DND-41 (cell line): Measurements from ENCODE around the gene KIAA1586.
"Not testable (repeated sequence)": the region's sequence is repeated elsewhere in the genome, so short reads cannot be mapped to it uniquely, and the experiment has no call there.

Experiments used
- ATAC-seq: fragments of 200-7000 bp; cut with Tn5 transposase; 3 replicates; pipeline ENCODE4 v1.9.1; 2021; ENCODE audit warnings: low read depth; ENCODE audit not compliant: insufficient read depth
- DNase-seq: peaks from one replicate; pipeline ENCODE4 v3.0.0-alpha.2; 2020
- H2AFZ ChIP-seq: 2 replicates; pipeline ENCODE4 v1.6.0; 2012; ENCODE audit warnings: low read depth, low read length
- H3K27ac ChIP-seq: 2 replicates; pipeline ENCODE4 v1.5.1; 2012; ENCODE audit warnings: low read length, inconsistent platforms
- H3K27me3 ChIP-seq: fragments of 200-600 bp; sonication (generic); 2 replicates; pipeline ENCODE4 v1.6.0; 2012; ENCODE audit warnings: low read length, mild to moderate bottlenecking, inconsistent platforms; ENCODE audit not compliant: insufficient read depth, poor library complexity
- H3K36me3 ChIP-seq: 2 replicates; pipeline ENCODE4 v1.5.1; 2012; ENCODE audit warnings: low read length, inconsistent platforms; ENCODE audit not compliant: insufficient read depth
- H3K4me1 ChIP-seq: 2 replicates; pipeline ENCODE4 v1.5.1; 2012; ENCODE audit warnings: mild to moderate bottlenecking, low read length; ENCODE audit not compliant: insufficient read depth
- H3K4me2 ChIP-seq: 2 replicates; pipeline ENCODE4 v1.6.0; 2012; ENCODE audit warnings: mild to moderate bottlenecking, moderate library complexity, low read length, inconsistent platforms; ENCODE audit not compliant: insufficient read depth
- H3K4me3 ChIP-seq, 2 experiments: fragments of 200-600 bp in 1 of 2; shearing (Covaris generic) in 1 of 2; 2 replicates each; pipeline ENCODE4 v1.5.1; 2012 to 2016; ENCODE audit warnings: inconsistent platforms in 2 of 2, low read length in 2 of 2, mild to moderate bottlenecking in 2 of 2, low read depth in 1 of 2, moderate library complexity in 1 of 2
- H3K79me2 ChIP-seq: 2 replicates; pipeline ENCODE4 v1.6.0; 2012; ENCODE audit warnings: low read length, inconsistent platforms; ENCODE audit not compliant: insufficient read depth
- H3K9ac ChIP-seq: 2 replicates; pipeline ENCODE4 v1.6.0; 2012; ENCODE audit warnings: low read depth, mild to moderate bottlenecking, inconsistent platforms, low read length, moderate library complexity
- H3K9me3 ChIP-seq: 2 replicates; pipeline ENCODE4 v1.5.1; 2012; ENCODE audit warnings: low read length, moderate library complexity, mild to moderate bottlenecking, inconsistent platforms; ENCODE audit not compliant: insufficient read depth, severe bottlenecking
- H4K20me1 ChIP-seq: 2 replicates; pipeline ENCODE4 v1.6.0; 2012; ENCODE audit warnings: low read length; ENCODE audit not compliant: insufficient read depth
- EZH2 ChIP-seq: IDR thresholded peaks from 3 replicates; pipeline ENCODE4 v1.6.1; 2012; ENCODE audit warnings: borderline replicate concordance, low read depth, mild to moderate bottlenecking, moderate library complexity, low read length, inconsistent platforms; ENCODE audit not compliant: severe bottlenecking
- TF ChIP-seq, protein P1 (sequence below): IDR thresholded peaks from 2 replicates; pipeline ENCODE4 v1.5.1; 2012; ENCODE audit warnings: borderline replicate concordance, low read length, moderate library complexity, mild to moderate bottlenecking; ENCODE audit not compliant: poor library complexity, severe bottlenecking; ENCODE audit errors: extremely low read depth

KIAA1586 gene

DNA sequence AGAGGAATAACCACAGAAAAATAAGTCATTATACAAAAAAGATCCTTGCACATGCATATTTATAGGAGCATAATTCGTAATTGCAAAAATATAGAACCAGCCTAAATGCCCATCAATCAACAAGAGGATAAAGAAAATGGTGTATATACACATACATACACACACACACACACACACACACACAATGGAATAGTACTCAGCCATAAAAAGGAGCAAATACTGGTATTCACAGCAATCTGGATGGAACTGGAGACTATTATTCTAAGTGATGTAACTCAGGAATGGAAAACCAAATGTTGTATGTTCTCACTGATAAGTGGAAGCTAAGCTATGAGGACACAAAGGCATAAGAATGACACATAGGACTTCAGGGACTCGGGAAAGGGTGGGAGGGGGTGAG lies 1.9 kb upstream of the KIAA1586 start:
- peaks cover 16% of the 10 kb centered on the region for H3K36me3 ChIP-seq
- H3K27me3 ChIP-seq: no peaks in the 10 kb centered on the region
- no peak overlapping the region for H3K9ac ChIP-seq
- H3K4me3 ChIP-seq: no peak overlapping the region
- DNase-seq (no peak), ATAC-seq (no peak)
- peaks cover 28% of the 10 kb centered on the region for H3K4me1 ChIP-seq
- H3K79me2 ChIP-seq: peaks cover 25% of the 10 kb centered on the region
- H3K27ac ChIP-seq: no peak overlapping the region
- no peaks in the 10 kb centered on the region for H3K9me3 ChIP-seq
- H2AFZ ChIP-seq: no peak overlapping the region
- TF ChIP-seq, protein P1, sequence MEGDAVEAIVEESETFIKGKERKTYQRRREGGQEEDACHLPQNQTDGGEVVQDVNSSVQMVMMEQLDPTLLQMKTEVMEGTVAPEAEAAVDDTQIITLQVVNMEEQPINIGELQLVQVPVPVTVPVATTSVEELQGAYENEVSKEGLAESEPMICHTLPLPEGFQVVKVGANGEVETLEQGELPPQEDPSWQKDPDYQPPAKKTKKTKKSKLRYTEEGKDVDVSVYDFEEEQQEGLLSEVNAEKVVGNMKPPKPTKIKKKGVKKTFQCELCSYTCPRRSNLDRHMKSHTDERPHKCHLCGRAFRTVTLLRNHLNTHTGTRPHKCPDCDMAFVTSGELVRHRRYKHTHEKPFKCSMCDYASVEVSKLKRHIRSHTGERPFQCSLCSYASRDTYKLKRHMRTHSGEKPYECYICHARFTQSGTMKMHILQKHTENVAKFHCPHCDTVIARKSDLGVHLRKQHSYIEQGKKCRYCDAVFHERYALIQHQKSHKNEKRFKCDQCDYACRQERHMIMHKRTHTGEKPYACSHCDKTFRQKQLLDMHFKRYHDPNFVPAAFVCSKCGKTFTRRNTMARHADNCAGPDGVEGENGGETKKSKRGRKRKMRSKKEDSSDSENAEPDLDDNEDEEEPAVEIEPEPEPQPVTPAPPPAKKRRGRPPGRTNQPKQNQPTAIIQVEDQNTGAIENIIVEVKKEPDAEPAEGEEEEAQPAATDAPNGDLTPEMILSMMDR: no peak
- TF ChIP-seq EZH2: no peak
- peaks cover 9% of the 10 kb centered on the region; the same call in 1 of the 2 replicates for H4K20me1 ChIP-seq
- no peak overlapping the region for H3K4me2 ChIP-seq

DNA sequence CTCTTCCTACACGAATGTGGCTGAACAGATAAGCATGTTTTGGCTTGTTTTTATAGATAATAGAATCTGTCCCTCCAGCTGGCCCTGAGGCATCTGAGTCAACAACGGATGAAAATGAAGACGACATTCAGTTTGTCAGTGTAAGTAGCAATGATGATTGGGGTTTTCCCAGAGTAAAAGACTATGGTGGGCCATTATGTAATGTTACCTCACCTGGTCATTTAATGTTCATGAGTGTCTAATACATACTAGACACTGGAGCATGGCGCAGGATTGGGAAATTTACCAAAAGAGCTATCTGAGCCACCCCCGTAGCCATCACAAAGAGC lies 728 bp downstream of the KIAA1586 start:
- H3K9me3 ChIP-seq, DNase-seq, H3K4me3 ChIP-seq, H3K9ac ChIP-seq, H2AFZ ChIP-seq, H3K27me3 ChIP-seq, H3K4me2 ChIP-seq, H3K27ac ChIP-seq: not testable (repeated sequence)
- peaks cover 13% of the 10 kb centered on the region; the same call in 1 of the 2 replicates for H4K20me1 ChIP-seq
- H3K79me2 ChIP-seq: peaks cover 47% of the 10 kb centered on the region
- H3K36me3 ChIP-seq: peaks cover 41% of the 10 kb centered on the region
- ATAC-seq: peak; percentile 11
- H3K4me1 ChIP-seq: peaks cover 29% of the 10 kb centered on the region

DNA sequence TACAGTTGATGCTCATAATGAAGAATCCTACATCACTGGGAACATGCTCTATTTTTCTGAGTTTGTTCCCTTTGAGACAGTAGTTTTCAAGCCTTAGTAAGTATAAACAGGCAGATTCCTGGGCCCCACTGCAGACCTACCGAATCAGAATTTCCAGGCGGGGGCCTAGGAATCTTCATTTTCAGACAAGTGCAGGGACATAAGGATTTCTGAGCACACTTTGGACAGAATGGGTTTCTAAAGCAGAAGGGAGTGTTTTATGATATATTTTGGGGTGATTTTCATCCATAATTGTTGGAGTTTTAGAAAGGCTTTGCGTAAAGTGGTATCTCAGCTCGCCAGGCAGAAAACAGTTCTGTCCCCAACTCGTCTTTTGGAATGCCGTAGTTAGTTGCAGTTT lies 1.4 kb downstream of the KIAA1586 start:
- Histone ChIP-seq H3K4me1 (peaks cover 29% of the 10 kb centered on the region), H4K20me1 (peaks cover 13% of the 10 kb centered on the region; the same call in 1 of the 2 replicates), H3K79me2 (peaks cover 47% of the 10 kb centered on the region), H3K4me2 (peak overlapping the region; percentile 57), H3K9ac (peak overlapping the region; percentile 38), H3K4me3 (peak overlapping the region in 1 of 2 experiments; percentile 52; a peak in 2 of 4 replicates), H3K36me3 (peaks cover 47% of the 10 kb centered on the region)
- DNase-seq, H3K27ac ChIP-seq, H3K27me3 ChIP-seq, ATAC-seq, H3K9me3 ChIP-seq, H2AFZ ChIP-seq: not testable (repeated sequence)

DNA sequence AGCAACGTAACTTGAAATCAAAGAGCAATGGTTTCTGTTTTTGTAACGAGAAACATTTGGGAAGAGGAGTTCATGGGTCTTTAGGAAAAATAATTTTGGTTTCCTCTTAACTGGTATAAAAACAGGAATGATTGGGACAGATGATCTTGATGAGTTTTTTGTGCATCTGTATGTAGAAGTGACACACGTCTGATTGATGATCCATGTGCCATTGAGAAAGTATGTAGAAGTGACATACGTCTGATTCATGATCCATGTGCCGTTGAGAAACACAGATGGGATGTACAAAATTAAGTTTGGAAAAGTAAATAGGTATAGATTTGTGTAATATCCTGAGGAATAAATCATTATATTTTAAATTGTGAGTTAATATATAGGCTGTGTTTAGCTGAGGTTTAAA lies 2.1 kb downstream of the KIAA1586 start:
- peaks cover 47% of the 10 kb centered on the region for H3K79me2 ChIP-seq
- no peaks in the 10 kb centered on the region for H3K9me3 ChIP-seq
- no peak overlapping the region for H2AFZ ChIP-seq
- DNase-seq: no peak
- no peak overlapping the region; the same call in 1 of the 2 replicates for H3K27ac ChIP-seq
- H3K4me2 ChIP-seq: peak overlapping the region; percentile 57
- ATAC-seq: no peak
- peaks cover 29% of the 10 kb centered on the region for H3K4me1 ChIP-seq
- TF ChIP-seq, protein P1: no peak
- no peak for TF ChIP-seq EZH2
- peak overlapping the region; percentile 1 to 52; a peak in 1 of 4 replicates for H3K4me3 ChIP-seq
- no peaks in the 10 kb centered on the region for H3K27me3 ChIP-seq
- peaks cover 13% of the 10 kb centered on the region; the same call in 1 of the 2 replicates for H4K20me1 ChIP-seq
- peaks cover 54% of the 10 kb centered on the region for H3K36me3 ChIP-seq
- peak overlapping the region; percentile 38; the same call in 1 of the 2 replicates for H3K9ac ChIP-seq
